Testis (tissue), 2 donors: ENCODE data around the gene PDGFD.

Experiments
- CTCF ChIP-seq, 3 experiments: fragments of 450-650 bp in 2 of 3; fragments of 200-600 bp in 1 of 3; sonication (generic) in 1 of 3; IDR thresholded peaks; one replicate each; pipeline ENCODE4 v1.5.1; 2016 to 2019; ENCODE audit warnings: antibody characterized with exemption in 3 of 3, mild to moderate bottlenecking in 2 of 3, moderate library complexity in 1 of 3
- POLR2A ChIP-seq: fragments of 450-650 bp; IDR thresholded peaks from one replicate; pipeline ENCODE4 v1.6.1; 2017; ENCODE audit warnings: antibody characterized with exemption, mild to moderate bottlenecking, moderate library complexity

- TF ChIP-seq CTCF (IDR thresholded peaks at IDR 0.05) (no peak), POLR2A (no peak)
These were observed 39.0 kb downstream of the PDGFD start for GRCh38 chr11:104124979-104125378.
